SKM-1 (cell line): Measurements from ENCODE around the gene PLA2G12B.
"Not testable (repeated sequence)": the region's sequence is repeated elsewhere in the genome, so short reads cannot be mapped to it uniquely, and the experiment has no call there.

Experiments
- DNase-seq: peaks from one replicate; lab custom pipeline; 2025; ENCODE audit not compliant: unreplicated experiment; lab: John Stamatoyannopoulos, UW

PLA2G12B gene, protein sequence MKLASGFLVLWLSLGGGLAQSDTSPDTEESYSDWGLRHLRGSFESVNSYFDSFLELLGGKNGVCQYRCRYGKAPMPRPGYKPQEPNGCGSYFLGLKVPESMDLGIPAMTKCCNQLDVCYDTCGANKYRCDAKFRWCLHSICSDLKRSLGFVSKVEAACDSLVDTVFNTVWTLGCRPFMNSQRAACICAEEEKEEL

DNA sequence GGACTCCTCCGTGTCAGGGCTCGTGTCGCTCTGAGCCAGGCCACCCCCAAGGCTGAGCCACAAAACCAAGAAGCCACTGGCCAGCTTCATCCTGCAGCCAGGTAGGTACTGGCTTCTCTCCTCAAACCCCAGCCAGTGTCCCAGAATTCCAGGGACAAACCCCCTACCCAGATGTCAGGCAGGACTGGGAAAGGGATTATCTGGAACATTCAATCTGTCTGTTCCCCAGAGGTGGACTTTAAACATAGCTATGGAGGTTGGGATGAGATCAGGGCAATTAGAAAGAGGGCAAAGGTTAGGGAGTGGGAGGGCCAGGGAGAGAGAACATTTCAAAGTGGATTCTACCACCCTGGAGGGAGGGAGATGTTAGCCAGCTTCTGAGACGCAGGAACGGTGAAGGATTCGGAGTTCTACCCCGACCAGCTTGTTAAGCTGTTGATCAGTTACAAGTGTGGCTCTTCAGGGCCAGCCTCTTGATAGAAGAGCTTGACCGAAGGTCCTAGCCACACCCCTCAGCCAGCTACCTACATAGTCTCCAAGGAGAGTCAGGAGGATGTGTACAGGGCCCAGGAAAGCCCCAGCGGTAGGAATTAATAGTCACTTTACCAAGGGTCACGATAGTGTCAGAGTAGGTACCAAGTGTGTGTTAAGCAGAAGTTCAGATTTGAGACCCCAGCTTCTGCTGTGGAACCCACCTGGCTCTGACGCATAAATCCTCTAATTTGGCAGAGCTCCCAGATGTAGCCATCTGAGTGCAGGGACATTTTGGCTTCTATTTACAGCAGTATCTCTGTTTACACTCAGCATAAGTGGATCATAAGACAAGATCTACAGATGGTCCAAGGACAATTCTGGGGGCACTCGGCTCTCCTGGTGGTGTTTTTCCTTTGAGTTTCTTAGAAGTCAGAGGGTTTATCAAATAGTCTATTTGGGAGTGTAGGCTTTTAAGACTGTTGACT is at the start of gene PLA2G12B:
Gene PLA2G12B, minus strand, starts transcription at position 211 of the 959 bp plus-strand sequence. Its CDS starts 121 bp downstream, at position 90.
- no peak for DNase-seq

DNA sequence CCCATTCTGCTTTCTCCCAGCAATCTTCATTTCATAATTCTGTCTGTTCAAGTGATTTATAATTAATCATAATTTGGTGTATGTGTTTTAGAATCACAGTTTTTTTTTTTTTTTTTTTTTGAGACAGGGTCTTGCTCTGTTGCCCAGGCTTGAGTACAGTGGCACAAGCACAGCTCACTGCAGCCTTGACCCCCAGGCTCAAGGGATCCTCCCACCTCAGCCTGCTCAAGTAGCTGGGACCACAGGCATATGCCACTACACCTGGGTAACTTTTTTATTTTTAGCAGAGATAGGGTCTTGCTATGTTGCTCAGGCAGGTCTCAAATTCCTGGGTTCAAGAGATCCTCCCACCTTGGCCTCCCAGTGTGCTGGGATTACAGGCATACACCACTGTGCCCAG is 49.2 kb upstream of the PLA2G12B start:
- no peak for DNase-seq

GRCh38 chr10:73000973-73001372 is 46.4 kb upstream of the PLA2G12B start:
- DNase-seq = no peak

DNA sequence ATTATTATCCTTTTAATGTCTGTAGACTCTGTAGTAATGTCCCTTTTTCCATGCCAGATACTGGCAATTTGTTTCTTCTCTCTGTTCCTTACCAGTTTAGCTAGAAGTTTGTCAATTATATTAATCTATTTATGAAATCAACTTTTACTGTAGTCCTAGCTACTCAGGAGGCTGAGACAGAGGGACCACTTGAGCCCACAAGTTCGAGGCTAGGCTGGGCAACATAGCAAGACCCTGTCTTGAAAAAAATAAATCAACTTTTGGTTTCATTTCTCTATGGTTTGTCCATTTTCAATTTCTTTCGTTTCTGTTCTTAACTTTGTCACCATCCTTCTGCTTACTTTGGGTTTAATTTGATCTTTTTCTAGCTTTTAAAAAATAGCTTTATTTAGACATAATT is 42.5 kb upstream of the PLA2G12B start:
- no peak for DNase-seq

- not testable (repeated sequence) for DNase-seq
These were observed 40.9 kb upstream of the PLA2G12B start for GRCh38 chr10:72995459-72995858.

DNA sequence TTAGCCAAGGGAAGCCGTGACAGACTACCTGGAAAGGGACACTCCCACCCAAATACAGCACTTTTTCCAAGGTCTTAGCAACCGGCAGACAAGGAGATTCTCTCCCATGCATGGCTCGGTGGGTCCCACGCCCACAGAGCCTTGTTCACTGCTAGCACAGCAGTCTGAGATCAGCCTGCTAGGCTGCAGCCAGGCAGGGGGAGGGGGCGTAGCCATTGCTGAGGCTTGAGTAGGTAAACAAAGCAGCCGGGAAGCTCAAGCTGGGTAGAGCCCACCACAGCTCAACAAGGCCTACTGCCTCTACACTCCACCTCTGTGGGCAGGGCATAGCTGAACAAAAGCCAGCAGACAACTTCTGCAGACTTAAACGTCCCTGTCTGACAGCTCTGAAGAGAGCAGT is 35.2 kb upstream of the PLA2G12B start:
- not testable (repeated sequence) for DNase-seq

DNA sequence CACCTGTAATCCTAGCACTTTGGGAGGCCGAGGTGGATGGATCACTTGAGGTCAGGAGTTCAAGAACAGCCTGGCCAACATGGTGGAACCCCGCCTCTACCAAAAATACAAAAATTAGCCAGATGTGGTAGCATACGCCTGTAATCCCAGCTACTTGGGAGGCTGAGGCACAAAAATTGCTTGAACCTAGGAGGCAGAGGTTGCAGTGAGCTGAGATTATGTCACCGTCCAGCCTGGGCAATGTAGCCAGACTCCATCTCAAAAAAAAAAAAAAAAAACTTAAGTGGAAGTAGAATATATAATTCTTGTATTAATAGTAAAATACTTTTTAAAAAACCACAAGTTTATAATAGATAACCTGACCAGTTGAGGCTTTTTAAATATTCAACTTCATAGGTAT is 30.0 kb upstream of the PLA2G12B start:
- not testable (repeated sequence) for DNase-seq

DNA sequence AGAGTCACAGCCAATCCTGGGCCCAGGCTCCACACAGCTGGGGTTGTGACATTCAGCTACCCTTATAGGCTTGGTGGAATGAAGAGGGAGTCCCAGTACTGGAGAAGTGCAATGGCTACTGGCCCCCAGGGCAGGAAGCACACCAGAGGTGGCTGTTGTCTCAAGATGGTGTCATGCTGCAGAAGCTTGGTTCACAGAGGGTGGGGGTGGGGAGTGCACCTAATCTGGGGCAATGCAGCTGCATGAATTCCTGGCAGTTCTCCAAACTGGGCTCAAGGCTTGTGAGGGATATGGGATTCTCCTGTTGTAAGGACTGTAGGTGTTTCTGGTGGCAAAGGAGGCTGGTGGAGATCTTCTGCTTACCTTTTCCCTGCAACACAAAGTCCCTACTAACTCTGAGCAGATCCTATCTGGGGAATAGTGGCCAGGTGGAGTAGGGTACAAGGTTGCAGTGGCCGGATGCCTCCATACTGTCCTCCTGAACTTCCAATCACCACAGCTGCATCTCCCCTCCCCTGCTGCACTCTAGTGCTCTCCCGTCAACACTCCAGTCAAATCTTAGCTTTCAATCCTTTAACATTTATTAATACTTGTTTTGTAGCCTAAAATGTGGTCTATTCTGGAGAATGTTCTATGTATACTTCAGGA is 27.4 kb upstream of the PLA2G12B start:
- no peak for DNase-seq

GRCh38 chr10:72981028-72981881 is 26.6 kb upstream of the PLA2G12B start:
- no peak for DNase-seq

GRCh38 chr10:72980348-72980747 is 25.7 kb upstream of the PLA2G12B start:
- DNase-seq = no peak

GRCh38 chr10:72979709-72980108 is 25.1 kb upstream of the PLA2G12B start:
- DNase-seq = no peak

DNA sequence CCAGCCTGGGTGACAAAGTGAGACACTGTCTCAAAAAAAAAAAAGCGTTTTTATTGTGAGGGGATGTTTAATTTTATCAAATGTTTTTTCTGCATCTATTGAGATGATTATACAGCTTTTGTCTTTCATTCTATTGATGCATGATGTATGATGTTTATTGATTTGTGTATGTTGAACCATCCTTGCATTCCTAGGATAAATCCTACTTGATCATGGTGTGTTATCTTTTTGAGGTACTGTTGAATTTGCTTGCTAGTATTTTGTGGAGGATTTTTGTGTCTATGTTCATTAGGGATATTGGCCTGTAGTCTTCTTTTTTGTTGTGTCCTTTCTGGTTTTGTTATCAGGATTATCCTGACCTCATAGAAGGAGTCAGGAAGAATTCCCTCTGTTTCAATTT is 22.3 kb upstream of the PLA2G12B start:
- no peak for DNase-seq

GRCh38 chr10:72956001-72956400 is 1.4 kb upstream of the PLA2G12B start:
- no peak for DNase-seq

DNA sequence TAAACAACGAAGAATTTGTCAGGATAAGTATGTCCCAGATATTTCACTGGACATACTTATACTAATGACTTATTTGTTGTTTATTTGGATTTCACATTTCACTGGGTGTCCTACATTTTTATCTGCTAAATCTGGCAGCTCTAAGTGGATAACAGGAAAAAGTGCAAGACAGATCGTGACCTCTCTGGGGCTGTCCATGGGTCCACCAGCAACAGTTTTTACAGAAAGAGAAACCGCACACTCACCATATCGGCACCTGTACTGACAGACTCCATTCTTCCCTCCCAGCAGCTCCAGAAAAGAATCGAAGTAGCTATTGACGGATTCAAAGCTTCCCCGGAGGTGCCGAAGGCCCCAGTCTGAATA is 393 bp downstream of the PLA2G12B start:
- DNase-seq = no peak

GRCh38 chr10:72953687-72954086 is 919 bp downstream of the PLA2G12B start:
- DNase-seq = no peak

DNA sequence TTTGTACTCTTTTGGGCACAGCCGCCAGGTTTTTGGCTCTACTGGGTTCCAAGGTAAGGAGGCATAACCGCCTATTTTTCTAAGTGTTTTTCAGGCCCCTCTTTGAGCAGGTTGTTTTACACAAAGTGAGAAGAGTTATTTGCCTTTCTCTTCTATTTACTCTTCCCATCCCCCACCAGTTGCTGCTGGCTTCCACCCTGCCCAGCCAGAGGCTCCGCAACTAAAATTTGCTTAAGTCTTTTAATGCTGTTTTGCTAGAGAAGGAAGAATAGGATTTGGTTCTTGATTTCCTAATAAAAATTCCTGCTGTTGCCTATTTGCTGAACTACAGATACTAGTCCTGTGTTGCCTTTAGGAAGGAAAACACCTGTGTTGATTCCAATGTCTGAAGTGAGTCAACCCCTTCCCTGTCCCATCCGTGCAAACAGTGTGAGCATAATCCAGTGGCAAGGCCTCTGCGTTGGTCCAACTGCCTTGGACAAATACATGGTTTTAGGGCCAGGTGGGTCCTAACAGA is 1.9 kb downstream of the PLA2G12B start:
- no peak for DNase-seq

DNA sequence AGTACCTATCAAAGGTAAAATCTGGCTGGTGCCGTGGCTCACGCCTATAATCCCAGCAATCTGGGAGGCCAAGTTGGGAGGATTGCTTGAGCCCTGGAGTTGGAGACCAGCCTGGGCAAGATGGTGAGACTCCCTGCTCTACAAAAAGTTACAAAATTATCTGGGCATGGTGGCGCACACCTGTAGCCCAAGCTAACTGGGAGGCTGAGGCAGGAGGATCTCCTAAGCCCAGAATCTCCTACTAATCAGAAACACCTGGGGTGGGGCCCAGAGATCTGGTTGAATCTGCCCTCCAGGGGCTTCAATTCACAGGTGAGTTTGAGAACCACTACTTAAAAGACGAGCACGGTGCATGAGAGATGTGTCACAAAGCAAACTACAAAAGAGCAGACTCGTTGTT is 2.4 kb downstream of the PLA2G12B start:
- no peak for DNase-seq

DNA sequence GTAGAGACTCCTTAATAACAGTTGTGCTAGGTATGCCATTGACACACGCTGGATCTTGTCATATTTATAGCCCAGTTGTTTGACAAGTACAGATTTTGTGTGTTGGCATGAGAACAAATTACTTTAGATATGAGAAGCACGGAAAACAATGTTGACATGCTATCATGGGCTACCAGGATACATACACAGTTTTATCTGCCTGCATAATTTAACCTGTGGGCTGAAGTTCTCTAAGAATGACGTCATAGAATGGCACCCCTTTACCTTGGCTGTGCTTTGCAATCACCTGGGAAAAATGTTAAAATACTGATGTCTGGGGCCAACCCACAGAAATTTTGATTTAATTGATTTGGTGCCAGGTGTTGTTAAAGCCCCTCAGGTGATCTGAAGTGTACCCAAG is 2.8 kb downstream of the PLA2G12B start:
- DNase-seq = no peak

GRCh38 chr10:72948762-72949161 is 5.8 kb downstream of the PLA2G12B start:
- DNase-seq = no peak

DNA sequence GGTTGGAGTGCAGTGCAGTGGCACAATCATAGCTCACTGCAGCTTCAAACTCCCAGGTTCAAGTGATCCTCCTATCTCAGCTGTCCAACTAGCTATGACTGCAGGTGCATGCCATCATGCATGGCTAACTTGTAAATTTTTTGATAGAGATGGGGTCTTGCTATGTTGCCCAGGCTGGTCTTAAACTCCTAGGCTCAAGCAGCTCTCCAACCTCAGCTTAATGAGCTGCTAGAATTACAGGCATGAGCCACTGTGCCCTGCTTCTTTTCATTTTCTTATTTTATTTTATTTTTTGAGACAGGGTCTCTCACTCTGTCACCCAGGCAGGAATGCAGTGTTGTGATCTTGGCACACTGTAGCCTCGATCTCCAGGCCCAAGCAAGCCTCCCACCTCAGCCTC is 7.6 kb downstream of the PLA2G12B start:
- DNase-seq = no peak
